Lower lobe of right lung (tissue), 2 donors: ENCODE data around the gene SHISA5. TPM values are rescaled to one million over a fixed set of nuclear protein-coding genes. Genes with fewer than 3 reads are reported as not detected.
"Not testable (repeated sequence)": the region's sequence is repeated elsewhere in the genome, so short reads cannot be mapped to it uniquely, and the experiment has no call there.

Experiments used
- ATAC-seq, 2 donors: fragments of 200-7000 bp; cut with Tn5 transposase; one replicate each; pipeline ENCODE4 v1.9.1; 2020 to 2022; ENCODE audit warnings: mild to moderate bottlenecking in 2 of 2, moderate library complexity in 2 of 2
- DNase-seq: peaks from one replicate; pipeline ENCODE4 v3.0.0-alpha.2; 2020
- H3K27ac ChIP-seq: fragments of 200-600 bp; one replicate; pipeline ENCODE4 v1.8.0; 2022
- H3K27me3 ChIP-seq: fragments of 200-600 bp; one replicate; pipeline ENCODE4 v1.8.0; 2022; ENCODE audit warnings: low read depth
- H3K36me3 ChIP-seq: fragments of 200-600 bp; one replicate; pipeline ENCODE4 v1.8.0; 2022; ENCODE audit warnings: mild to moderate bottlenecking
- H3K4me1 ChIP-seq: fragments of 200-600 bp; one replicate; pipeline ENCODE4 v1.8.0; 2022
- H3K4me3 ChIP-seq: fragments of 200-600 bp; one replicate; pipeline ENCODE4 v1.8.0; 2022; ENCODE audit warnings: mild to moderate bottlenecking
- H3K9me3 ChIP-seq: fragments of 200-600 bp; one replicate; pipeline ENCODE4 v1.8.0; 2022
- CTCF ChIP-seq: fragments of 200-600 bp; IDR thresholded peaks from one replicate; pipeline ENCODE4 v1.8.0; 2022; ENCODE audit warnings: antibody characterized with exemption, mild to moderate bottlenecking
- intact Hi-C: fragments of 100-400 bp; cut with DNase I; formaldehyde crosslinking; loops from one replicate; pipeline ENCODE4 v1.11.0; 2022
- total RNA-seq: library from RNA; stranded (reverse); fragmentation: NEBNext Ultra II Directional; extraction: Animal tissue kit (Norgen Biotek cat#: 25700); gene quantifications from one replicate; pipeline ENCODE4 v1.2.1, GENCODE V29; 2021
- donor health status: DM: no; HTN: yes; CAD: no; lungs with severe emphysema.

Gene SHISA5
- total RNA-seq, 1 donor from 2014 or later, result 187 TPM

- no peak for DNase-seq
- no peaks in the 10 kb centered on the region for H3K9me3 ChIP-seq
- TF ChIP-seq CTCF, result no peak
- peaks cover 28% of the 10 kb centered on the region for H3K36me3 ChIP-seq
- H3K4me1 ChIP-seq, result peaks cover 28% of the 10 kb centered on the region
- H3K27me3 ChIP-seq, result no peaks in the 10 kb centered on the region
- H3K27ac ChIP-seq, result peak overlapping the region; percentile 97
- intact Hi-C loops, result no loop called here
- H3K4me3 ChIP-seq, result peak overlapping the region; percentile 80
- ATAC-seq, result no peak
These were observed 1.9 kb downstream of the SHISA5 start for GRCh38 chr3:48502121-48502520.

- Histone ChIP-seq H3K27me3 (no peaks in the 10 kb centered on the region), H3K9me3 (no peaks in the 10 kb centered on the region), H3K36me3 (peaks cover 35% of the 10 kb centered on the region), H3K27ac (no peak overlapping the region), H3K4me1 (peaks cover 28% of the 10 kb centered on the region), H3K4me3 (no peak overlapping the region)
- DNase-seq (no peak), ATAC-seq (no peak)
- TF ChIP-seq CTCF, result no peak
- intact Hi-C loops, result no loop called here
These were observed 2.8 kb downstream of the SHISA5 start for GRCh38 chr3:48501196-48501595.

DNA sequence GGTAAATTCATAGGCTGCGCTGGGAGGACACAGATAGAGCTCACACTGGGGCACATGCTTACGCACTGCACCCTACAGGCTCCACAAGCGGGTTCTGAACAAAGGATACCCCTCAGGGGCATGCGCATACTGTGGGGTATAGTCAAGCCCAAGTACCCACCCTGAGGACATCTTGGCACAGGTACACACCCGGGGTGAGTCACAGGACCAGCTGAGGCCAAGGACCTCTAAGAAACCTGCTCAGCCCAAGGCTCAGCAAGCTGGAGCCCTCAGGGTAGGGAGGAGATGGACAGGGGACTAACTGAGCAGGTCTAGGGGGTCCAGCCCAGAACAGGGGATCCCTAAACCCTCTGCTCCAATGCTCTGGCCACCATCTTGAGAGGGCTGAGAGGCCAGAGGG is 3.3 kb downstream of the SHISA5 start:
- H3K27ac ChIP-seq, result no peak overlapping the region
- H3K9me3 ChIP-seq, result no peaks in the 10 kb centered on the region
- no peaks in the 10 kb centered on the region for H3K27me3 ChIP-seq
- TF ChIP-seq CTCF, result no peak
- no peak overlapping the region for H3K4me3 ChIP-seq
- peaks cover 41% of the 10 kb centered on the region for H3K36me3 ChIP-seq
- DNase-seq (no peak), ATAC-seq (no peak)
- intact Hi-C loops, result no loop called here
- peaks cover 28% of the 10 kb centered on the region for H3K4me1 ChIP-seq

DNA sequence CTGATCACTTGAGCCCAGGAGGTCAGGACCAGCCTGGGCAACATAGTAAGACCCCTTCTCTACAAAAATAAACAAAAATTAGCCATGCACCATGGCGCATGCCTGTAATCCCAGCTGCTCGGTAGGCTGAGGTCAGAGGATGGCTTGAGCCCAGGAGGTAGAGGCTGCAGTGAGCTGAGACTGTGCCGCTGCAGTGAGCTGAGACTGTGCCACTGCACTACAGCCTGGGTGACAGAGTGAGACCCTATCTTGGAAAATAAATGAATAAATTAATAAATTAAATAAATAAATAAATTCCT is 10.8 kb downstream of the SHISA5 start:
- ATAC-seq (no peak), DNase-seq (no peak)
- Histone ChIP-seq H3K27ac (no peak overlapping the region), H3K4me3 (no peak overlapping the region), H3K9me3 (no peaks in the 10 kb centered on the region), H3K36me3 (peaks cover 41% of the 10 kb centered on the region), H3K27me3 (no peaks in the 10 kb centered on the region), H3K4me1 (no peaks in the 10 kb centered on the region)
- TF ChIP-seq CTCF, result no peak
- intact Hi-C loops, result no loop called here

GRCh38 chr3:48492461-48493202 is 11.3 kb downstream of the SHISA5 start:
- no peak overlapping the region for H3K27ac ChIP-seq
- no peaks in the 10 kb centered on the region for H3K4me1 ChIP-seq
- peak in 1 of 2 donors; percentile 43 for ATAC-seq
- H3K9me3 ChIP-seq, result no peaks in the 10 kb centered on the region
- no peak for TF ChIP-seq CTCF
- peaks cover 36% of the 10 kb centered on the region for H3K36me3 ChIP-seq
- H3K4me3 ChIP-seq, result no peak overlapping the region
- intact Hi-C loops, result no loop called here
- DNase-seq, result no peak
- H3K27me3 ChIP-seq, result no peaks in the 10 kb centered on the region

DNA sequence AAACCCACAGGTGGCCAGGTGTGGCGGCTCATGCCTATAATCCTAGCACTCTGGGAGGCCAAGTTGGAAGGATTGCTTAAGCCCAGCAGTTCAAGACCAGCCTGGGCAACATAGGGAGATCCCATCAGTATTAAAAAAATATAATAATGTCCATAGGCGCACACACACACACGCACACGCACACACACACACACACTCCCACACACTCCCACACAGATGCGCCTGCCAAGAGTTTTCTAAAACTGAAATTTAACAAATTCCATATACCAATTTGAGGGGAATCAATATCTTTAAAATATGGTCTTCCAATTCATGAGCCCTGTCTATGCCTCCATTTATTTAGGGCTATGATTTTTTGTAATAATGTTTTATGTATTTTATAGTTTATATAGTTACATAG is 17.0 kb downstream of the SHISA5 start:
- no peak overlapping the region for H3K4me3 ChIP-seq
- DNase-seq (no peak), ATAC-seq (no peak)
- no peaks in the 10 kb centered on the region for H3K9me3 ChIP-seq
- TF ChIP-seq CTCF, result no peak
- no peak overlapping the region for H3K27ac ChIP-seq
- H3K27me3 ChIP-seq, result no peaks in the 10 kb centered on the region
- intact Hi-C loops, result no loop called here
- no peaks in the 10 kb centered on the region for H3K36me3 ChIP-seq
- H3K4me1 ChIP-seq, result no peaks in the 10 kb centered on the region

- H3K9me3 ChIP-seq, H3K4me3 ChIP-seq, H3K27ac ChIP-seq, H3K27me3 ChIP-seq, ATAC-seq, DNase-seq, H3K4me1 ChIP-seq, intact Hi-C loops, H3K36me3 ChIP-seq: not testable (repeated sequence)
These were observed 21.2 kb downstream of the SHISA5 start for GRCh38 chr3:48482822-48483221.

- intact Hi-C loops, H3K4me3 ChIP-seq, ATAC-seq, DNase-seq, H3K27me3 ChIP-seq, H3K9me3 ChIP-seq, H3K27ac ChIP-seq, H3K4me1 ChIP-seq: not testable (repeated sequence)
- H3K36me3 ChIP-seq, result peaks cover 12% of the 10 kb centered on the region
These were observed 23.1 kb downstream of the SHISA5 start for GRCh38 chr3:48480891-48481290.
